ENCODE measurements around the gene RBM20.

- TF ChIP-seq CTCF (IDR thresholded peaks at IDR 0.05) (no peak), POLR2A (IDR thresholded peaks at IDR 0.05) (no peak)
These were observed 52.3 kb downstream of the RBM20 start for GRCh38 chr10:110696436-110696835.
